ENCODE data around the gene TERC. TPM values are rescaled to one million over a fixed set of nuclear protein-coding genes. Genes with fewer than 3 reads are reported as not detected.

The TERC gene
- total and polyA plus RNA-seq, 10 of the 15 experiments (the other 5 are each of a cell fraction or from before 2014, with no cell fraction given): 0.43 to 125 (median 6.2) TPM; not detected in 4

GRCh38 chr3:169790219-169790618 lies 25.4 kb upstream of the TERC start (continued):
- TF ChIP-seq USF1 (IDR thresholded peaks at IDR 0.05; ENCODE audit: borderline replicate concordance, extremely low read length, insufficient read depth, low read depth, low read length) (no peak), E2F4 (IDR thresholded peaks at IDR 0.05; ENCODE audit: low read depth, low read length) (no peak)

DNA sequence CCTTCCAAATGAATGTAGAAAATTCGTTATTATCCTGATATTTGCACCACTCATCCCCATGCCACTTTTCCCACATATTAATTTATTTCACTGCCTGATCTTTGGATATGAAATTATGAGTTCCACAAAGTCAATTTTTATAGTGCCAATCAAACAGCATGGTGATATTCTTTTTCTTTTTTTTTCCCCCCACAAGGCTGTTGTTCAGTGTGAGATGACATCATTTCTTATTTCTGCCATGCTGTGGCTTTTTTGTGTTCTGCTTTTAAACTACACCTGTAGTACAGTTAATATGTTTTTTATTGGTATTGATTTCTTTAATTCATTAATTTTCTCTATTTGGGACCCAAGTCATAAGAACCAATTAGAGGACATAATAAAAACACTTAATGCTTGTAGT lies 22.9 kb upstream of the TERC start:
- FAIRE-seq (no peak), ATAC-seq (no peak), DNase-seq (ENCODE audit: low read depth, low spot score) (no peak)
- POLR2A ChIA-PET: no interaction called here
- TF ChIP-seq ATF7 (IDR thresholded peaks at IDR 0.05; ENCODE audit: low read depth) (peak; percentile 81), E4F1 (IDR thresholded peaks at IDR 0.05; ENCODE audit: borderline replicate concordance, partially characterized antibody) (no peak), SKIL (IDR thresholded peaks at IDR 0.05; ENCODE audit: low read depth, poor library complexity, severe bottlenecking) (no peak)
- TF ChIP-seq, protein P1, sequence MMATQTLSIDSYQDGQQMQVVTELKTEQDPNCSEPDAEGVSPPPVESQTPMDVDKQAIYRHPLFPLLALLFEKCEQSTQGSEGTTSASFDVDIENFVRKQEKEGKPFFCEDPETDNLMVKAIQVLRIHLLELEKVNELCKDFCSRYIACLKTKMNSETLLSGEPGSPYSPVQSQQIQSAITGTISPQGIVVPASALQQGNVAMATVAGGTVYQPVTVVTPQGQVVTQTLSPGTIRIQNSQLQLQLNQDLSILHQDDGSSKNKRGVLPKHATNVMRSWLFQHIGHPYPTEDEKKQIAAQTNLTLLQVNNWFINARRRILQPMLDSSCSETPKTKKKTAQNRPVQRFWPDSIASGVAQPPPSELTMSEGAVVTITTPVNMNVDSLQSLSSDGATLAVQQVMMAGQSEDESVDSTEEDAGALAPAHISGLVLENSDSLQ (IDR thresholded peaks at IDR 0.05): peak; percentile 30; the same call in 1 of the 2 replicates
- 100% methylated on average over 1 of the region's 1 CpG for WGBS (ENCODE audit: insufficient coverage, insufficient replicate concordance, low lambda C conversion rate, missing lambda C conversion rate)
- H3K4me1 ChIP-seq (ENCODE audit: control insufficient read depth, insufficient read depth, low read length): no peaks in the 10 kb centered on the region
- H3K79me2 ChIP-seq (ENCODE audit: control insufficient read depth, insufficient read depth, low read length): no peaks in the 10 kb centered on the region
- no peaks in the 10 kb centered on the region for H3K27me3 ChIP-seq (replicated peaks in 1 of 2; ENCODE audit: control insufficient read depth in 2 of 2, insufficient read depth in 2 of 2, low read length in 1 of 2)
- H3K9ac ChIP-seq (ENCODE audit: control insufficient read depth, insufficient read depth, low read length): no peak overlapping the region
- RAD21 ChIA-PET (ENCODE audit: unreplicated experiment): no interaction called here
- no peak overlapping the region for H3K4me2 ChIP-seq (ENCODE audit: control insufficient read depth, insufficient read depth)
- no peaks in the 10 kb centered on the region for H3K9me3 ChIP-seq (replicated peaks; ENCODE audit: control insufficient read depth, insufficient read depth, low read length)
- intact Hi-C loops (cut with micrococcal nuclease; ENCODE audit: unreplicated experiment): no loop called here
- H3K36me3 ChIP-seq (ENCODE audit: control insufficient read depth in 2 of 2, insufficient read depth in 2 of 2, low read length in 1 of 2): peaks cover 0 to 24% of the 10 kb centered on the region in 2 experiments; a peak in 3 of 4 replicates
- SMC1A ChIA-PET (ENCODE audit: uncharacterized antibody, unreplicated experiment): no interaction called here
- BruUV-seq (replicated peaks): no TSS peak
- CTCF ChIA-PET: no interaction called here
- H3K4me3 ChIP-seq: no peak overlapping the region
- in situ Hi-C loops (cut with MboI): no loop called here
- H3K27ac ChIP-seq (ENCODE audit: control insufficient read depth, insufficient read depth): no peak overlapping the region
- no peak overlapping the region for H2AFZ ChIP-seq (ENCODE audit: control insufficient read depth, low read depth, low read length)
- H4K20me1 ChIP-seq (ENCODE audit: control insufficient read depth, insufficient read depth): no peaks in the 10 kb centered on the region

All from GM12878 (cell line).